ENCODE measurements around the gene MC1R. TPM values are rescaled to one million over a fixed set of nuclear protein-coding genes. Genes with fewer than 3 reads are reported as not detected.

Gene MC1R
- total and polyA plus RNA-seq, 2 experiments from 2014 or later = 0.74 to 4.3 TPM

GRCh38 chr16:89955001-89955685 is 36.5 kb downstream of the MC1R start:
- H3K36me3 ChIP-seq (ENCODE audit: insufficient read depth) = no peaks in the 10 kb centered on the region

GRCh38 chr16:89956505-89957215 is 38.0 kb downstream of the MC1R start:
- H3K27me3 ChIP-seq (ENCODE audit: insufficient read depth) = no peaks in the 10 kb centered on the region
- H3K4me3 Mint-ChIP-seq = no peak overlapping the region
- no peaks in the 10 kb centered on the region for H3K9me2 ChIP-seq (ENCODE audit: insufficient read depth)
- ATAC-seq (no peak), DNase-seq (ENCODE audit: low spot score) (no peak)
- no peaks in the 10 kb centered on the region for H3K36me3 ChIP-seq (ENCODE audit: insufficient read depth)
- no peaks in the 10 kb centered on the region for H3K79me2 ChIP-seq (replicated peaks; ENCODE audit: insufficient read depth)
- H3K36me3 Mint-ChIP-seq (ENCODE audit: low read depth) = peaks cover 29% of the 10 kb centered on the region
- H3K9me3 Mint-ChIP-seq = no peaks in the 10 kb centered on the region
- no peaks in the 10 kb centered on the region; the same call in 1 of the 2 replicates for H4K20me1 ChIP-seq (replicated peaks; ENCODE audit: insufficient read depth)
- H3K27me3 Mint-ChIP-seq (ENCODE audit: insufficient read depth, low read depth, poor library complexity) = peaks cover 11% of the 10 kb centered on the region
- H2AFZ ChIP-seq = no peak overlapping the region
- H3F3A ChIP-seq (replicated peaks; ENCODE audit: low read depth) = no peaks in the 10 kb centered on the region
- no peaks in the 10 kb centered on the region for H3K4me1 ChIP-seq (ENCODE audit: insufficient read depth)
- H3K4me2 ChIP-seq = no peak overlapping the region
- H3K27ac Mint-ChIP-seq = no peak overlapping the region
- no peak overlapping the region for H3K4me3 ChIP-seq
- H3K27ac ChIP-seq (ENCODE audit: low read depth) = no peak overlapping the region
- H3K4me1 Mint-ChIP-seq = peaks cover 9% of the 10 kb centered on the region
- TF ChIP-seq ZNF462 (CRISPR knock-in tag; IDR thresholded peaks at IDR 0.05) = no peak
- TF ChIP-seq ZNF114 (CRISPR knock-in tag; IDR thresholded peaks at IDR 0.05) = no peak

More at GRCh38 chr16:89955001-89955685, 36.5 kb downstream of the MC1R start:
- peak; percentile 46 for DNase-seq (ENCODE audit: low spot score)
- Mint-ChIP-seq H3K4me3 (no peak overlapping the region), H3K4me1 (peaks cover 9% of the 10 kb centered on the region), H3K27ac (no peak overlapping the region), H3K9me3 (no peaks in the 10 kb centered on the region), H3K36me3 (ENCODE audit: low read depth) (peaks cover 25% of the 10 kb centered on the region), H3K27me3 (ENCODE audit: insufficient read depth, low read depth, poor library complexity) (peaks cover 12% of the 10 kb centered on the region)
- TF ChIP-seq ZNF114 (CRISPR knock-in tag; IDR thresholded peaks at IDR 0.05) (no peak), ETS1 (IDR thresholded peaks at IDR 0.05) (no peak), NANOG (IDR thresholded peaks at IDR 0.05; ENCODE audit: borderline replicate concordance) (no peak), CTCF (conservative IDR thresholded peaks at IDR 0.05; ENCODE audit: low read depth in 2 of 2) (no peak), ZNF331 (CRISPR knock-in tag; IDR thresholded peaks at IDR 0.05; ENCODE audit: low read depth) (no peak), EZH2 (IDR thresholded peaks at IDR 0.05; ENCODE audit: low read depth, unreplicated experiment) (no peak)
- H4K20me1 ChIP-seq (replicated peaks; ENCODE audit: insufficient read depth) = no peaks in the 10 kb centered on the region; the same call in 1 of the 2 replicates
- H3K4me3 ChIP-seq = no peak overlapping the region
- no peaks in the 10 kb centered on the region for H3K27me3 ChIP-seq (ENCODE audit: insufficient read depth)
- no peaks in the 10 kb centered on the region for H3K4me1 ChIP-seq (ENCODE audit: insufficient read depth)
- no peaks in the 10 kb centered on the region for H3F3A ChIP-seq (replicated peaks; ENCODE audit: low read depth)
- no peaks in the 10 kb centered on the region for H3K9me2 ChIP-seq (ENCODE audit: insufficient read depth)
- H3K79me2 ChIP-seq (replicated peaks; ENCODE audit: insufficient read depth) = no peaks in the 10 kb centered on the region
- peak; percentile 40 for ATAC-seq
- no peak overlapping the region for H2AFZ ChIP-seq
- no peak overlapping the region for H3K27ac ChIP-seq (ENCODE audit: low read depth)
- no peak overlapping the region for H3K4me2 ChIP-seq

All from GM23338 (cell line).